WTC11 (cell line): Measurements from ENCODE around the gene RASAL3. TPM values are rescaled to one million over a fixed set of nuclear protein-coding genes. Genes with fewer than 3 reads are reported as not detected.

Source experiments
- ATAC-seq: fragments of 200-7000 bp; cut with Tn5 transposase; 2 replicates; pipeline ENCODE4 v1.10.0; 2021; ENCODE audit warnings: mild to moderate bottlenecking, moderate library complexity
- CTCF ChIA-PET: fragments of 300-600 bp; sonication (Branson Sonifier 250); formaldehyde crosslinking; loops from one replicate; lab custom pipeline; 2021; ENCODE audit warnings: antibody characterized with exemption; lab: Charles Lee
- POLR2A ChIA-PET: fragments of 350-600 bp; sonication (Branson Sonifier 250); formaldehyde crosslinking; loops from one replicate; lab custom pipeline; 2021; ENCODE audit warnings: antibody characterized with exemption; lab: Charles Lee
- DNase-seq: peaks from one replicate; pipeline ENCODE4 v3.0.0; 2021; ENCODE audit warnings: low spot score
- H3K27ac Mint-ChIP-seq: 2 replicates; pipeline ENCODE4 v1.8.0; 2021; ENCODE audit warnings: mixed read lengths
- H3K27me3 Mint-ChIP-seq: 2 replicates; pipeline ENCODE4 v1.8.0; 2021; ENCODE audit warnings: low read depth, mild to moderate bottlenecking, moderate library complexity, mixed read lengths
- H3K36me3 Mint-ChIP-seq: 2 replicates; pipeline ENCODE4 v1.8.0; 2021; ENCODE audit warnings: mixed read lengths
- H3K4me1 Mint-ChIP-seq: 2 replicates; pipeline ENCODE4 v1.8.0; 2022; ENCODE audit warnings: mixed read lengths
- H3K4me3 Mint-ChIP-seq: 2 replicates; pipeline ENCODE4 v1.8.0; 2021; ENCODE audit warnings: mild to moderate bottlenecking, moderate library complexity, mixed read lengths
- H3K9me3 Mint-ChIP-seq: 2 replicates; pipeline ENCODE4 v1.8.0; 2021; ENCODE audit warnings: mixed read lengths
- AR ChIP-seq: fragments of 250-450 bp; sonication (Bioruptor Pico); IDR thresholded peaks from 2 replicates; pipeline ENCODE4 v1.9.0; 2021; ENCODE audit warnings: mild to moderate bottlenecking
- EMX1 ChIP-seq: fragments of 250-450 bp; sonication (Bioruptor Pico); IDR thresholded peaks from 2 replicates; pipeline ENCODE4 v1.8.0; 2021; ENCODE audit warnings: mild to moderate bottlenecking
- JAZF1 ChIP-seq: fragments of 250-450 bp; sonication (Bioruptor Pico); IDR thresholded peaks from 2 replicates; pipeline ENCODE4 v1.9.0; 2021; ENCODE audit warnings: moderate library complexity, mild to moderate bottlenecking, inconsistent platforms
- JUN ChIP-seq: sonication (generic); formaldehyde crosslinking; IDR thresholded peaks from 2 replicates; pipeline ENCODE4 v1.8.0; 2023; ENCODE audit warnings: mild to moderate bottlenecking, missing genetic modification reagents
- KAT7 ChIP-seq: sonication (generic); formaldehyde crosslinking; IDR thresholded peaks from 2 replicates; pipeline ENCODE4 v1.8.1; 2023; ENCODE audit warnings: missing genetic modification reagents, mild to moderate bottlenecking, borderline replicate concordance
- NR1H2 ChIP-seq: sonication (generic); formaldehyde crosslinking; IDR thresholded peaks from 2 replicates; pipeline ENCODE4 v1.9.0; 2021; ENCODE audit warnings: mild to moderate bottlenecking, moderate library complexity, missing genetic modification reagents
- NR2C2 ChIP-seq: sonication (generic); formaldehyde crosslinking; IDR thresholded peaks from 2 replicates; pipeline ENCODE4 v1.8.0; 2022; ENCODE audit warnings: mild to moderate bottlenecking, missing genetic modification reagents
- OVOL2 ChIP-seq: fragments of 250-450 bp; sonication (Bioruptor Pico); IDR thresholded peaks from 2 replicates; pipeline ENCODE4 v1.9.0; 2021; ENCODE audit warnings: mild to moderate bottlenecking, borderline replicate concordance
- PRRX2 ChIP-seq: fragments of 250-450 bp; sonication (Bioruptor Pico); IDR thresholded peaks from 2 replicates; pipeline ENCODE4 v1.8.0; 2021; ENCODE audit warnings: mild to moderate bottlenecking
- RELA ChIP-seq: sonication (generic); formaldehyde crosslinking; IDR thresholded peaks from 2 replicates; pipeline ENCODE4 v1.8.1; 2022; ENCODE audit warnings: missing genetic modification reagents, mild to moderate bottlenecking, borderline replicate concordance
- SMAD3 ChIP-seq: sonication (generic); formaldehyde crosslinking; IDR thresholded peaks from 2 replicates; pipeline ENCODE4 v1.8.0; 2022; ENCODE audit warnings: missing genetic modification reagents, mild to moderate bottlenecking, borderline replicate concordance
- SOX15 ChIP-seq: fragments of 250-450 bp; sonication (Bioruptor Pico); IDR thresholded peaks from 2 replicates; pipeline ENCODE4 v1.9.0; 2021; ENCODE audit warnings: mild to moderate bottlenecking
- TCF7 ChIP-seq: sonication (generic); formaldehyde crosslinking; IDR thresholded peaks from 2 replicates; pipeline ENCODE4 v1.8.0; 2022; ENCODE audit warnings: mild to moderate bottlenecking, low read depth, missing genetic modification reagents, moderate library complexity
- TEAD4 ChIP-seq: sonication (generic); formaldehyde crosslinking; IDR thresholded peaks from 2 replicates; pipeline ENCODE4 v1.8.0; 2022; ENCODE audit warnings: mild to moderate bottlenecking, missing genetic modification reagents
- USF2 ChIP-seq: sonication (generic); formaldehyde crosslinking; IDR thresholded peaks from 2 replicates; pipeline ENCODE4 v1.8.1; 2023; ENCODE audit warnings: mild to moderate bottlenecking, missing genetic modification reagents, moderate library complexity
- ZBTB43 ChIP-seq: sonication (generic); formaldehyde crosslinking; IDR thresholded peaks from 2 replicates; pipeline ENCODE4 v1.8.1; 2023; ENCODE audit warnings: mild to moderate bottlenecking, missing genetic modification reagents
- ZNF219 ChIP-seq: sonication (generic); formaldehyde crosslinking; IDR thresholded peaks from 2 replicates; pipeline ENCODE4 v1.8.0; 2023; ENCODE audit warnings: missing genetic modification reagents, mild to moderate bottlenecking, borderline replicate concordance
- ZNF423 ChIP-seq: fragments of 250-450 bp; sonication (Bioruptor Pico); IDR thresholded peaks from 2 replicates; pipeline ENCODE4 v2.1.2; 2022; ENCODE audit warnings: mild to moderate bottlenecking, moderate library complexity
- ZNF532 ChIP-seq: fragments of 250-450 bp; sonication (Bioruptor Pico); IDR thresholded peaks from 2 replicates; pipeline ENCODE4 v1.9.0; 2021; ENCODE audit warnings: mild to moderate bottlenecking, borderline replicate concordance
- total RNA-seq: library from RNA; stranded (reverse); gene quantifications from 3 replicates; pipeline ENCODE4 v1.2.3, GENCODE V29; 2021

Gene RASAL3
- total RNA-seq, 1 experiment from 2014 or later = 1.6 TPM

- Mint-ChIP-seq H3K27me3 (no peaks in the 10 kb centered on the region; the same call in 1 of the 2 replicates), H3K36me3 (no peaks in the 10 kb centered on the region), H3K9me3 (no peaks in the 10 kb centered on the region), H3K4me1 (peaks cover 6% of the 10 kb centered on the region), H3K27ac (no peak overlapping the region), H3K4me3 (no peak overlapping the region)
- DNase-seq (no peak), ATAC-seq (no peak)
- TF ChIP-seq TCF7 (CRISPR knock-in tag) (no peak), AR (CRISPR knock-in tag) (no peak), USF2 (CRISPR knock-in tag) (no peak), NR1H2 (CRISPR knock-in tag) (no peak), ZNF219 (no peak), ZNF532 (CRISPR knock-in tag) (no peak), PRRX2 (CRISPR knock-in tag) (no peak), KAT7 (CRISPR knock-in tag) (no peak), SMAD3 (CRISPR knock-in tag) (no peak), TEAD4 (no peak)
- ChIA-PET CTCF (interaction anchor here (1.5 kb wide), 1 partner anchor 19 kb away, joined by 5 read pairs; the partner anchor contains the start of gene AKAP8L), POLR2A (no interaction called here)
These were observed 26.2 kb downstream of the RASAL3 start for GRCh38 chr19:15438124-15438496.

- H3K27me3 Mint-ChIP-seq = no peaks in the 10 kb centered on the region; the same call in 1 of the 2 replicates
- no peak for TF ChIP-seq USF2 (CRISPR knock-in tag)
- TF ChIP-seq, all 79 proteins: peak for 0
- POLR2A ChIA-PET = no interaction called here
- Mint-ChIP-seq H3K4me3 (no peak overlapping the region), H3K4me1 (peaks cover 6% of the 10 kb centered on the region), H3K36me3 (no peaks in the 10 kb centered on the region), H3K27ac (no peak overlapping the region), H3K9me3 (no peaks in the 10 kb centered on the region)
- DNase-seq (no peak), ATAC-seq (no peak)
- CTCF ChIA-PET = interaction anchor here (2.4 to 3.7 kb wide), 2 partner anchors 18 to 118 kb away, joined by 12 to 15 read pairs; partner anchors contain the start of gene AKAP8L
These were observed 26.8 kb downstream of the RASAL3 start for GRCh38 chr19:15437355-15438123.

GRCh38 chr19:15436826-15437110, 27.6 kb downstream of the RASAL3 start:
- no peak for ATAC-seq
- H3K36me3 Mint-ChIP-seq = no peaks in the 10 kb centered on the region
- CTCF ChIA-PET = interaction anchor here (2.4 to 3.7 kb wide), 2 partner anchors 17 to 119 kb away, joined by 12 to 15 read pairs; partner anchors contain the start of gene AKAP8L
- TF ChIP-seq SOX15 (CRISPR knock-in tag) (no peak), EMX1 (CRISPR knock-in tag) (no peak), NR2C2 (CRISPR knock-in tag) (no peak), ZNF423 (CRISPR knock-in tag) (no peak), JUN (no peak), JAZF1 (CRISPR knock-in tag) (no peak), PRRX2 (CRISPR knock-in tag) (no peak), RELA (no peak), USF2 (CRISPR knock-in tag) (no peak), OVOL2 (no peak), ZBTB43 (CRISPR knock-in tag) (no peak)

More at GRCh38 chr19:15436826-15437110, 27.6 kb downstream of the RASAL3 start:
- H3K27ac Mint-ChIP-seq = no peak overlapping the region
- no peaks in the 10 kb centered on the region for H3K9me3 Mint-ChIP-seq
- POLR2A ChIA-PET = no interaction called here
- no peaks in the 10 kb centered on the region; the same call in 1 of the 2 replicates for H3K27me3 Mint-ChIP-seq
- DNase-seq = no peak
- no peak overlapping the region for H3K4me3 Mint-ChIP-seq
- H3K4me1 Mint-ChIP-seq = peaks cover 8% of the 10 kb centered on the region
